ENCODE results near the gene SPIN2A.
"Not testable (repeated sequence)": the region's sequence is repeated elsewhere in the genome, so short reads cannot be mapped to it uniquely, and the experiment has no call there.

SPIN2A gene

GRCh38 chrX:57103489-57103888, 33.7 kb downstream of the SPIN2A start:
- DNase-seq: no peak

- DNase-seq: not testable (repeated sequence)
Measured at GRCh38 chrX:57102918-57103317, 34.3 kb downstream of the SPIN2A start.

All from anterior cingulate cortex (tissue), 58 donors.